ENCODE data around the gene PODN. TPM values are rescaled to one million over a fixed set of nuclear protein-coding genes. Genes with fewer than 3 reads are reported as not detected.

Gene PODN
- total RNA-seq, 6 donors from 2014 or later, result 15.2 to 87.1 (median 53.1) TPM

DNA sequence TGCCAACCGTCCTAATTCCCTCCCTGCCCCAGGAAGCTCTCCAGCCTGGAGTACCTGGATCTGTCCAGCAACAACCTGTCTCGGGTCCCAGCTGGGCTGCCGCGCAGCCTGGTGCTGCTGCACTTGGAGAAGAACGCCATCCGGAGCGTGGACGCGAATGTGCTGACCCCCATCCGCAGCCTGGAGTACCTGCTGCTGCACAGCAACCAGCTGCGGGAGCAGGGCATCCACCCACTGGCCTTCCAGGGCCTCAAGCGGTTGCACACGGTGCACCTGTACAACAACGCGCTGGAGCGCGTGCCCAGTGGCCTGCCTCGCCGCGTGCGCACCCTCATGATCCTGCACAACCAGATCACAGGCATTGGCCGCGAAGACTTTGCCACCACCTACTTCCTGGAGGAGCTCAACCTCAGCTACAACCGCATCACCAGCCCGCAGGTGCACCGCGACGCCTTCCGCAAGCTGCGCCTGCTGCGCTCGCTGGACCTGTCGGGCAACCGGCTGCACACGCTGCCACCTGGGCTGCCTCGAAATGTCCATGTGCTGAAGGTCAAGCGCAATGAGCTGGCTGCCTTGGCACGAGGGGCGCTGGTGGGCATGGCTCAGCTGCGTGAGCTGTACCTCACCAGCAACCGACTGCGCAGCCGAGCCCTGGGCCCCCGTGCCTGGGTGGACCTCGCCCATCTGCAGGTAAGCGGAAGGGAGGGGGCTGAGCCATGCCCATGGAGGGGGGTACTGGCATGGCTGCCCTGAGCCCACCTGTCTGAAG, 16.5 kb downstream of the PODN start:
- H3K36me3 ChIP-seq, result no peaks in the 10 kb centered on the region
- no peak overlapping the region for H3K4me3 ChIP-seq
- no peak for TF ChIP-seq POLR2AphosphoS5 (IDR thresholded peaks at IDR 0.05)
- TF ChIP-seq, protein P1, sequence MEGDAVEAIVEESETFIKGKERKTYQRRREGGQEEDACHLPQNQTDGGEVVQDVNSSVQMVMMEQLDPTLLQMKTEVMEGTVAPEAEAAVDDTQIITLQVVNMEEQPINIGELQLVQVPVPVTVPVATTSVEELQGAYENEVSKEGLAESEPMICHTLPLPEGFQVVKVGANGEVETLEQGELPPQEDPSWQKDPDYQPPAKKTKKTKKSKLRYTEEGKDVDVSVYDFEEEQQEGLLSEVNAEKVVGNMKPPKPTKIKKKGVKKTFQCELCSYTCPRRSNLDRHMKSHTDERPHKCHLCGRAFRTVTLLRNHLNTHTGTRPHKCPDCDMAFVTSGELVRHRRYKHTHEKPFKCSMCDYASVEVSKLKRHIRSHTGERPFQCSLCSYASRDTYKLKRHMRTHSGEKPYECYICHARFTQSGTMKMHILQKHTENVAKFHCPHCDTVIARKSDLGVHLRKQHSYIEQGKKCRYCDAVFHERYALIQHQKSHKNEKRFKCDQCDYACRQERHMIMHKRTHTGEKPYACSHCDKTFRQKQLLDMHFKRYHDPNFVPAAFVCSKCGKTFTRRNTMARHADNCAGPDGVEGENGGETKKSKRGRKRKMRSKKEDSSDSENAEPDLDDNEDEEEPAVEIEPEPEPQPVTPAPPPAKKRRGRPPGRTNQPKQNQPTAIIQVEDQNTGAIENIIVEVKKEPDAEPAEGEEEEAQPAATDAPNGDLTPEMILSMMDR (IDR thresholded peaks at IDR 0.05), result no peak
- TF ChIP-seq EP300 (IDR thresholded peaks at IDR 0.05), result no peak
- TF ChIP-seq POLR2A (IDR thresholded peaks at IDR 0.05), result no peak
- H3K4me1 ChIP-seq, result no peaks in the 10 kb centered on the region
- ATAC-seq (ENCODE audit: low FRiP score in 2 of 2) (no peak), DNase-seq (peak in 1 of 2 donors; percentile 80)
- 93 to 98% methylated on average over 13 to 44 of the region's 46 CpGs for WGBS, 2 donors
- no peaks in the 10 kb centered on the region for H3K9me3 ChIP-seq
- no peaks in the 10 kb centered on the region for H3K27me3 ChIP-seq
- no peak overlapping the region for H3K27ac ChIP-seq

DNA sequence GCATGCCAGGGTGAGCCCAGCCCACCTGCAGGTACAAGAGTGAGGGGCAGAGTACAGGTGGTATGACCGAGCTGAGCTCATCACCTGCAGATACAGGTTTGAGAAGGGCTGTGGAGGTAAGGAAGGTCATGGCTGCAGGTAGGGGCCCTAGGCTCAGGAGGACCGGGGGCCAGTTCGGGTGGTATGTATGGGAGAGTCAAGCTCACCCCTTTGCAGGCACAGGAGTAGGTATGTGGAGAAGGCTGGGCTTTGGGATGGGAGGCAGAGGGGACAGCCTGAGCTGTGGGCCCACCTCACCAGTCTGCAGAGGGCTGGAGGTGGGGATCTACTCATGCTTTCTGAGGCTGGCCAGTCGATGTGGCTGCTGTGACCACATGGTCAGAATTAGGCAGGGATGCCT, 17.2 kb downstream of the PODN start:
- Histone ChIP-seq H3K4me1 (no peaks in the 10 kb centered on the region), H3K36me3 (no peaks in the 10 kb centered on the region), H3K9me3 (no peaks in the 10 kb centered on the region), H3K4me3 (no peak overlapping the region), H3K27me3 (no peaks in the 10 kb centered on the region), H3K27ac (no peak overlapping the region)
- DNase-seq (no peak), ATAC-seq (ENCODE audit: low FRiP score in 2 of 2) (no peak)
- 80 to 89% methylated on average over 4 of the region's 4 CpGs for WGBS, 2 donors
- TF ChIP-seq EP300 (IDR thresholded peaks at IDR 0.05) (no peak), POLR2A (IDR thresholded peaks at IDR 0.05) (no peak), POLR2AphosphoS5 (IDR thresholded peaks at IDR 0.05) (no peak)
- TF ChIP-seq, protein P1 (IDR thresholded peaks at IDR 0.05), result no peak

DNA sequence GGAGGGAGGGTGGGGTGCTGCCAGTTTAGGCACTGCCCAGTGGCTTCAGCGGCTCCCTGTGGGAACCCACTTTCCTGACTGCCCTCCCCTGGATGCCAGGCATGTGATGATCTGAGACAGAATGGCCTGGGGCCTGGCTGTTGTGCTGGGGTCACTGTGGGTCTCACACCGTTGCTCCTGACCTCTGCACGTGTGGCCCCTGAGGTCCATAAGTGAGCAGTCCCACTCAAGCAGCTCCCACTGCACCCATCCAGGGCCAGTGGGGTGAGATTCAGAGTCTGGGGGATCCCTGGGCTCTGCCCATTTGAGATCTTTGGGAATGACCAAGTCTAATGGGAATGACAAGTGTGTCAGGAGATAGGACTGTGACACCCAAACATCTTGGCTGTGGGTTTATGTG, 18.0 kb downstream of the PODN start:
- TF ChIP-seq POLR2A (IDR thresholded peaks at IDR 0.05) (no peak), EP300 (IDR thresholded peaks at IDR 0.05) (no peak)
- TF ChIP-seq, protein P1 (IDR thresholded peaks at IDR 0.05), result no peak
- 78 to 88% methylated on average over 3 of the region's 3 CpGs for WGBS, 2 donors
- H3K4me3 ChIP-seq, result no peak overlapping the region
- H3K4me1 ChIP-seq, result no peaks in the 10 kb centered on the region
- no peak overlapping the region for H3K27ac ChIP-seq
- no peaks in the 10 kb centered on the region for H3K36me3 ChIP-seq
- no peak for DNase-seq
- no peaks in the 10 kb centered on the region for H3K9me3 ChIP-seq
- no peaks in the 10 kb centered on the region for H3K27me3 ChIP-seq
- ATAC-seq (ENCODE audit: low FRiP score in 2 of 2), result no peak

DNA sequence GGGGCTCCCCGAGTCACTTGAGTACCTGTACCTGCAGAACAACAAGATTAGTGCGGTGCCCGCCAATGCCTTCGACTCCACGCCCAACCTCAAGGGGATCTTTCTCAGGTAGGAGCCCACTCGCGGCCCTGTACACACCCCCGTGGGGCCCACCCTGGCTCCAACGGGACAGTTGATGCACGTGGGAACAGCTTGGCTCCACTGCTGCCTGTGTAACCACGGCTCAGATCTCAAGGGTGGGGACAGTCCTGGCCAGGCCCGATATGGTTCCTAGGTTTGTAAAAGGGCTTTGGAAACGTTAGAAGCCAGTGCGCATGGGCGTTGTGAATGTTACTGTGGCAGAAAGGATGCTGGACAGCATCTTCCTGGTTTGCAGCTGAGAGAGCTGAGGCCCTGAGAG, 18.8 kb downstream of the PODN start:
- 86 to 90% methylated on average over 3 to 15 of the region's 15 CpGs for WGBS, 2 donors

More for the DNA sequence above, 18.8 kb downstream of the PODN start:
- ATAC-seq (ENCODE audit: low FRiP score in 2 of 2) (no peak), DNase-seq (peak in 1 of 2 donors; percentile 67)
- no peaks in the 10 kb centered on the region for H3K36me3 ChIP-seq
- no peak overlapping the region for H3K27ac ChIP-seq
- no peaks in the 10 kb centered on the region for H3K4me1 ChIP-seq
- H3K9me3 ChIP-seq, result no peaks in the 10 kb centered on the region
- H3K4me3 ChIP-seq, result no peak overlapping the region
- H3K27me3 ChIP-seq, result no peaks in the 10 kb centered on the region
- TF ChIP-seq POLR2AphosphoS5 (IDR thresholded peaks at IDR 0.05) (no peak), EP300 (IDR thresholded peaks at IDR 0.05) (no peak), POLR2A (IDR thresholded peaks at IDR 0.05) (no peak)
- TF ChIP-seq, protein P1 (IDR thresholded peaks at IDR 0.05), result no peak
